AG04450 (cell line): ENCODE measurements around the gene PDCD6IP. TPM values are rescaled to one million over a fixed set of nuclear protein-coding genes. Genes with fewer than 3 reads are reported as not detected.

ENCODE experiments used
- CTCF ChIA-PET: fragments of 300-600, 350-600 bp; formaldehyde crosslinking; extraction: SDS; loops from one replicate; lab custom pipeline; 2022; ENCODE audit warnings: antibody characterized with exemption, inconsistent platforms; lab: Charles Lee
- POLR2A ChIA-PET: fragments of 350-600 bp; formaldehyde crosslinking; extraction: SDS; loops from one replicate; lab custom pipeline; 2021; ENCODE audit warnings: antibody characterized with exemption, inconsistent platforms; lab: Yijun Ruan, JAX
- DNase-seq: peaks from one replicate; pipeline ENCODE4 v3.0.0-alpha.2; 2011; ENCODE audit warnings: low read depth, low spot score
- H3K27ac ChIP-seq: one replicate; pipeline ENCODE4 v1.5.1; 2012; ENCODE audit warnings: low read depth, low read length, control low read depth
- H3K27me3 ChIP-seq: one replicate; pipeline ENCODE4 v1.6.0; 2012; ENCODE audit warnings: low read length; ENCODE audit not compliant: control insufficient read depth, insufficient read depth
- H3K4me3 ChIP-seq: 2 replicates; pipeline ENCODE4 v1.5.1; 2011; ENCODE audit warnings: mild to moderate bottlenecking, low read depth, low read length, control low read depth
- H3K9me3 ChIP-seq: 2 replicates; pipeline ENCODE4 v1.5.1; 2012; ENCODE audit warnings: low read length; ENCODE audit not compliant: control insufficient read depth, insufficient read depth
- CTCF ChIP-seq: IDR thresholded peaks from 2 replicates; pipeline ENCODE4 v1.5.1; 2011; ENCODE audit warnings: low read depth, low read length, control low read depth, inconsistent platforms
- polyA plus RNA-seq: library from polyadenylated mRNA; depleted of rRNA; stranded (reverse); fragments of >200 nt; gene quantifications from 2 replicates; pipeline ENCODE4 v1.2.3, GENCODE V29; 2011

Gene PDCD6IP
- polyA plus RNA-seq, 1 experiment = 188 TPM

GRCh38 chr3:33758281-33758680, 40.1 kb upstream of the PDCD6IP start:
- no peak for DNase-seq
- POLR2A ChIA-PET = no interaction called here
- CTCF ChIA-PET = interaction anchor here (1.3 kb wide), 1 partner anchor 29 kb away, joined by 6 read pairs; no protein-coding TSS in a partner anchor
- Histone ChIP-seq H3K27ac (no peak overlapping the region), H3K4me3 (no peak overlapping the region), H3K27me3 (no peaks in the 10 kb centered on the region), H3K9me3 (peaks cover 15% of the 10 kb centered on the region; the same call in 1 of the 2 replicates)
- no peak for TF ChIP-seq CTCF

- ChIA-PET CTCF (interaction anchor here (1.3 kb wide), 2 partner anchors 18 to 28 kb away, joined by 6 to 7 read pairs; no protein-coding TSS in a partner anchor), POLR2A (no interaction called here)
- no peak for DNase-seq
- Histone ChIP-seq H3K9me3 (peaks cover 9% of the 10 kb centered on the region; the same call in 1 of the 2 replicates), H3K27me3 (no peaks in the 10 kb centered on the region), H3K4me3 (no peak overlapping the region), H3K27ac (no peak overlapping the region)
- TF ChIP-seq CTCF = no peak
These were observed 39.6 kb upstream of the PDCD6IP start for GRCh38 chr3:33758864-33759263.

- H3K4me3 ChIP-seq = no peak overlapping the region
- H3K27ac ChIP-seq = no peak overlapping the region
- no peaks in the 10 kb centered on the region for H3K27me3 ChIP-seq
- POLR2A ChIA-PET = no interaction called here
- DNase-seq = no peak
- H3K9me3 ChIP-seq = no peaks in the 10 kb centered on the region
- TF ChIP-seq CTCF = no peak
- CTCF ChIA-PET = interaction anchor here (1.0 to 2.8 kb wide), 2 partner anchors 8 to 21 kb away, joined by 3 to 19 read pairs; no protein-coding TSS in a partner anchor
These were observed 29.7 kb upstream of the PDCD6IP start for GRCh38 chr3:33768578-33769330.

GRCh38 chr3:33773637-33774036, 24.8 kb upstream of the PDCD6IP start:
- Histone ChIP-seq H3K9me3 (no peaks in the 10 kb centered on the region), H3K27me3 (no peaks in the 10 kb centered on the region), H3K4me3 (no peak overlapping the region), H3K27ac (no peak overlapping the region)
- CTCF ChIA-PET = interaction anchor here (0.6 to 1.9 kb wide), 4 partner anchors 13 to 373 kb away, joined by 3 to 11 read pairs (median 4); no protein-coding TSS in a partner anchor
- no peak for TF ChIP-seq CTCF
- POLR2A ChIA-PET = no interaction called here
- no peak for DNase-seq

GRCh38 chr3:33775363-33775762, 23.1 kb upstream of the PDCD6IP start:
- POLR2A ChIA-PET = no interaction called here
- no peak for TF ChIP-seq CTCF
- no peak overlapping the region for H3K4me3 ChIP-seq
- no peaks in the 10 kb centered on the region for H3K9me3 ChIP-seq
- CTCF ChIA-PET = interaction anchor here (0.5 to 5.1 kb wide), 27 partner anchors 8 to 828 kb away, joined by 3 to 83 read pairs (median 5); partner anchors contain the start of gene CLASP2
- no peaks in the 10 kb centered on the region for H3K27me3 ChIP-seq
- DNase-seq = no peak
- no peak overlapping the region for H3K27ac ChIP-seq
